Mononuclear cell (primary cell): ENCODE data around the gene PNISR. TPM values are rescaled to one million over a fixed set of nuclear protein-coding genes. Genes with fewer than 3 reads are reported as not detected.
A peak's percentile ranks its signal among the peaks of the same experiment; 100 is the strongest.
"Not testable (repeated sequence)": the region's sequence is repeated elsewhere in the genome, so short reads cannot be mapped to it uniquely, and the experiment has no call there.

Source experiments
- H3K27me3 ChIP-seq: 2 replicates; pipeline ENCODE4 v1.6.0; 2011; ENCODE audit warnings: low read length, control low read depth; ENCODE audit not compliant: insufficient read depth
- H3K4me1 ChIP-seq: 2 replicates; pipeline ENCODE4 v1.5.1; 2011; ENCODE audit warnings: mild to moderate bottlenecking, low read length, control low read depth; ENCODE audit not compliant: insufficient read depth
- H3K4me3 ChIP-seq: 2 replicates; pipeline ENCODE4 v1.5.1; 2011; ENCODE audit warnings: mild to moderate bottlenecking, low read length, moderate library complexity
- H3K9me3 ChIP-seq: 2 replicates; pipeline ENCODE4 v1.5.1; 2011; ENCODE audit warnings: low read depth, mild to moderate bottlenecking, control low read depth, low read length
- total RNA-seq: library from RNA; depleted of rRNA; stranded (reverse); fragments of >200 nt; gene quantifications from one replicate; pipeline ENCODE4 v1.2.3, GENCODE V29; 2012

Gene PNISR
- total RNA-seq, result 364 TPM

GRCh38 chr6:99424761-99425646, at the start of gene PNISR:
Gene PNISR, minus strand, starts transcription at chr6:99425308. Its CDS starts 10,649 bp downstream, at chr6:99414659.
- Histone ChIP-seq H3K9me3 (no peaks in the 10 kb centered on the region), H3K4me3 (peak within 1 kb of the TSS; percentile 100), H3K4me1 (peaks cover 45% of the 10 kb centered on the region), H3K27me3 (no peaks in the 10 kb centered on the region)

GRCh38 chr6:99473730-99474129, 48.6 kb upstream of the PNISR start:
- H3K9me3 ChIP-seq, result no peaks in the 10 kb centered on the region
- H3K4me1 ChIP-seq, result no peaks in the 10 kb centered on the region
- H3K27me3 ChIP-seq, result no peaks in the 10 kb centered on the region
- H3K4me3 ChIP-seq, result no peak overlapping the region

GRCh38 chr6:99471638-99472037, 46.5 kb upstream of the PNISR start:
- H3K9me3 ChIP-seq, result no peaks in the 10 kb centered on the region
- H3K4me1 ChIP-seq, result no peaks in the 10 kb centered on the region
- no peak overlapping the region for H3K4me3 ChIP-seq
- no peaks in the 10 kb centered on the region for H3K27me3 ChIP-seq

- no peaks in the 10 kb centered on the region for H3K9me3 ChIP-seq
- H3K4me1 ChIP-seq, result no peaks in the 10 kb centered on the region
- no peaks in the 10 kb centered on the region for H3K27me3 ChIP-seq
- no peak overlapping the region for H3K4me3 ChIP-seq
Observed at GRCh38 chr6:99467509-99468106, 42.5 kb upstream of the PNISR start.

GRCh38 chr6:99459133-99459532, 34.0 kb upstream of the PNISR start:
- not testable (repeated sequence) for H3K27me3 ChIP-seq, H3K4me1 ChIP-seq, H3K9me3 ChIP-seq, H3K4me3 ChIP-seq

GRCh38 chr6:99458319-99458718, 33.2 kb upstream of the PNISR start:
- Histone ChIP-seq H3K9me3 (no peaks in the 10 kb centered on the region), H3K4me1 (no peaks in the 10 kb centered on the region), H3K4me3 (no peak overlapping the region), H3K27me3 (no peaks in the 10 kb centered on the region)

GRCh38 chr6:99446076-99446475, 21.0 kb upstream of the PNISR start:
- Histone ChIP-seq H3K27me3 (no peaks in the 10 kb centered on the region), H3K9me3 (no peaks in the 10 kb centered on the region), H3K4me3 (no peak overlapping the region), H3K4me1 (no peaks in the 10 kb centered on the region)

GRCh38 chr6:99434702-99435530, 9.8 kb upstream of the PNISR start:
- no peaks in the 10 kb centered on the region for H3K9me3 ChIP-seq
- no peaks in the 10 kb centered on the region for H3K27me3 ChIP-seq
- H3K4me3 ChIP-seq, result no peak overlapping the region
- no peaks in the 10 kb centered on the region for H3K4me1 ChIP-seq

GRCh38 chr6:99432877-99433276, 7.8 kb upstream of the PNISR start:
- no peaks in the 10 kb centered on the region for H3K27me3 ChIP-seq
- peaks cover 2% of the 10 kb centered on the region for H3K4me1 ChIP-seq
- no peaks in the 10 kb centered on the region for H3K9me3 ChIP-seq
- H3K4me3 ChIP-seq, result no peak overlapping the region

GRCh38 chr6:99431901-99432300, 6.8 kb upstream of the PNISR start:
- Histone ChIP-seq H3K27me3 (no peaks in the 10 kb centered on the region), H3K9me3 (no peaks in the 10 kb centered on the region), H3K4me3 (no peak overlapping the region), H3K4me1 (peaks cover 9% of the 10 kb centered on the region)

GRCh38 chr6:99427988-99428387, 2.9 kb upstream of the PNISR start:
- no peak overlapping the region for H3K4me3 ChIP-seq
- no peaks in the 10 kb centered on the region for H3K27me3 ChIP-seq
- H3K9me3 ChIP-seq, result no peaks in the 10 kb centered on the region
- peaks cover 31% of the 10 kb centered on the region for H3K4me1 ChIP-seq

GRCh38 chr6:99426451-99426757, 1.3 kb upstream of the PNISR start:
- H3K9me3 ChIP-seq, result no peaks in the 10 kb centered on the region
- peaks cover 45% of the 10 kb centered on the region for H3K4me1 ChIP-seq
- no peaks in the 10 kb centered on the region for H3K27me3 ChIP-seq
- H3K4me3 ChIP-seq, result peak overlapping the region; percentile 100

GRCh38 chr6:99425647-99426450, 741 bp upstream of the PNISR start:
- no peaks in the 10 kb centered on the region for H3K27me3 ChIP-seq
- H3K4me3 ChIP-seq, result peak overlapping the region; percentile 100
- peaks cover 45% of the 10 kb centered on the region for H3K4me1 ChIP-seq
- no peaks in the 10 kb centered on the region for H3K9me3 ChIP-seq

GRCh38 chr6:99424022-99424421, 1.1 kb downstream of the PNISR start:
- no peaks in the 10 kb centered on the region for H3K9me3 ChIP-seq
- H3K4me3 ChIP-seq, result peak overlapping the region; percentile 100
- peaks cover 49% of the 10 kb centered on the region for H3K4me1 ChIP-seq
- H3K27me3 ChIP-seq, result no peaks in the 10 kb centered on the region
